Muscle of arm (tissue), 12 donors: ENCODE measurements around the gene SPDYE4. TPM values are rescaled to one million over a fixed set of nuclear protein-coding genes. Genes with fewer than 3 reads are reported as not detected.

ENCODE experiments used
- DNase-seq: peaks from one replicate; pipeline ENCODE4 v3.0.0-alpha.2; 2013
- polyA plus RNA-seq, 12 donors: library from polyadenylated mRNA; unstranded; fragments of 120-200 nt; gene quantifications; one replicate each; pipeline ENCODE4 v1.2.1, GENCODE V29; 2013; ENCODE audit not compliant: insufficient read length in 12 of 12

SPDYE4 gene
- polyA plus RNA-seq, 12 donors = 0.39 to 0.78 (median 0.56) TPM; not detected in 8

DNA sequence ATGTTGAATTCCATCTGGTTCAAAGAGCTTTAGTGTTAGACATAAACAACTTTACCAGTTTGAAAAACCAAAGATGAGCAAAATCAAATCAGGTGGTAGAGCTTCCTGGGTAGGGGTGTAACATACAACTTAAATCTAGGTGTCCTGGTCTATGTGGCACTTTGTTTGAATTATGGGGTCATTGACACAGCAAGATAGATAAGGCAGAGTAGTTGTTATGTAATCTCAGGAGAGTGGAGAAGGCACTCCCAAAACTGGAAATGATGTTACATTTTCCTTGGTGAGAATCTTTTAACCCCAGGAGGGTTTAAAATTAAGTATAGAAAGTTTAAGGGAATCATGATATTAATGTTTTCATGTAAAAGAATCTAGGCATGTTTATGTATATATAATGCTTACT, 45.6 kb downstream of the SPDYE4 start:
- DNase-seq = no peak

GRCh38 chr17:8711291-8711690, 47.1 kb downstream of the SPDYE4 start:
- DNase-seq = no peak

DNA sequence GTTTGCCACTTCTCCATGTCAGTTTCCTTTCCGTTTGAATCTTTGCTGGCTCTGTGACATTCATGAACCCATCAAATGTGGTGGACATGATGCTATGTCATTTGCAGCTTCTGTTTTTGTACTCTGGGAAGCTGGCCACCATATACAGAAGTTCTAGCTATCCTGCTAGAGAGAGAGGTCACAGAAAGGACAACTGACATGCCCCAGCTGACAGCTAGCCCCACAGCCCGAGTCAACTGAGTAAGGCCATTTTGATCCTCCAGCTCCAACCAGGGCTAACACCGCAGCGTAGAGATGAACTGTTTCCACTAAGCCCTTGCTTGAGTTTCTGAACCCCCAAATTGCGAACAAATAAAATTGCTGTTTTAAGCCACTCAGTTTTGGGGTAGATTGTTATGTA, 47.5 kb downstream of the SPDYE4 start:
- DNase-seq = no peak

GRCh38 chr17:8709006-8709405, 49.3 kb downstream of the SPDYE4 start:
- no peak for DNase-seq

GRCh38 chr17:8708025-8708461, 50.3 kb downstream of the SPDYE4 start:
- DNase-seq = no peak

DNA sequence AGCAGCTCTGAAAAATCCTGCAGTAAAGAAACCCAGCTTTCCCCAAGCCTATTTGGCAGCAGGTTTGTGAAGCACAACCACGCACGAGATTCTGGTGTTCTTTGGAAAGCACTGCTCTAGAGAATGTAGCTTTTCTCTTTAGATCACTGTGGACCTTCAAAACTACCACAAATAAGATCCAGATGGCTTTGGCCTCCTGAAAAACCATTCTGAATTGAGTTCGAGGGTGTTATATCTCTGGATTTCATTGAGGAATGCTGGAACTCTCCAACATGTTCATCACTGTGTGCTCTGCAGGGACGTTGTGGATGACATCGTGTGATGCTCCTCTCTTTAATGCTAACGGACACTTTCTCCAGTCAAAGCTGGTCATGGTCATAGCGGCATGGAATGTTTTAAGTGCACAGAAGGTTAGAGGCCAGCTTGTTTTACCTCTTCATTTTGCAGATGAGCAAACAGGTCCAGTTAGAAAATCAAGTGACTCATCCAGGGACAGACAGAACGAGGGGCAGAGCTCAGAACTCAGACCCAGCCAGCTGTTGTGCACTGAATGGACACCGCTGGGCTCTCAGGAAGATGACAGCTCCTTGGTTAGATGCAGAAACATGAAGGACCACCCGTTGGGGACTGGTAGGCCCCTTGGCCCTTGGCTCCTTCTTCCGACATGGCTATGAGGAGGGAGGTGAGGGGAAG, 50.9 kb downstream of the SPDYE4 start:
- no peak for DNase-seq

DNA sequence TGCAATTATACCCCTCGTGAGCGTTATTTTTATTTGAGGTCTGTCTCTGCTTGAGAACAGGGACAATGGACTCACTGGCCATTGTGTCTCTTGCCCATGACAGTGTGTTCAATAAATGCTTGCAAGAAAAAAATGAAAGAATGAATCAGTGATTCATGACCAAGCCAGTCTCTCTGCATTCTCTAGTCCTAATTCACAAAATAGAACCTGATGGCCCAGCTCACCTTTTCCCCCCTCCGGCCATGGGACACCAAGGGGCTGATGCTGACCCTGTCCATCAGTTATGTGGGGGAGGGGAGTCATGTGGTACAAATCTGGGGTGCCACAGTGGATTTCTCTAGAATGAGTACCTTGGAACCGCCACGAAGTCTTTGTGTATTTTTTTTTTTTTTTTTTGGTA, 51.9 kb downstream of the SPDYE4 start:
- no peak for DNase-seq

DNA sequence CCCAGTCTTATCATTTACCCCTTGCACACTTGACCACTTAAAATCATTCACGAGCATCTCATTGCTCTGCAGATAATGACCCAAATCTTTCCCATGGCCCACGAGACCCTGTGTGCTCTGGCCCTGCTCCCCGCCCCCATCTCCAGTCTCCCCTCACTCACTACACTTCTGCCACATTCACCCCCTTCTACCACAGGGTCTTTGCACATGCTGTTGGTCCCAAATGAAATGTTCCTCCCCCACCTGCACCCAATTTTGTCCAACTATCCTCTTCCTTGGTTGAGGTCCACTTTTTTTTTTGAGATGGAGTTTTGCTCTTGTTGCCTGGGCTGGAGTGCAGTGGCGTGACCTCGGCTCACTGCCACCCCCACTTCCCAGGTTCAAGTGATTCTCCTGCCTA, 52.9 kb downstream of the SPDYE4 start:
- DNase-seq = no peak

GRCh38 chr17:8703001-8703400, 55.3 kb downstream of the SPDYE4 start:
- DNase-seq = no peak

- DNase-seq = no peak
These were observed 56.6 kb downstream of the SPDYE4 start for GRCh38 chr17:8701754-8702153.

- DNase-seq = no peak
These were observed 57.1 kb downstream of the SPDYE4 start for GRCh38 chr17:8701221-8701620.

Other genes with a start within 250 kb of the SPDYE4 start
- gene MYH10, start 127.8 kb downstream of the SPDYE4 start, polyA plus RNA-seq = 100 to 1,000 TPM in 1 of 12 donors, 10 to 100 TPM in 10, not detected in 1; 46.1 to 100 (median 61.5) TPM
- gene CCDC42, start 13.7 kb downstream of the SPDYE4 start, polyA plus RNA-seq = under 1 TPM in 2 of 12 donors, not detected in 10; 0.17 to 0.29 TPM
- gene MFSD6L, start 40.8 kb upstream of the SPDYE4 start, polyA plus RNA-seq = 1 to 10 TPM in 1 of 12 donors, under 1 TPM in 10, not detected in 1; 0.16 to 4.9 (median 0.32) TPM
- gene PIK3R6, start 109.1 kb upstream of the SPDYE4 start, polyA plus RNA-seq = 1 to 10 TPM in 11 of 12 donors, not detected in 1; 3.0 to 5.8 (median 4.1) TPM
- 1 to 10 TPM in 8 of 12 donors, under 1 TPM in 2, not detected in 2; 0.62 to 3.5 (median 1.2) TPM for gene PIK3R5, start 207.2 kb upstream of the SPDYE4 start, polyA plus RNA-seq